NCI-H2171 treated with DMSO at 0.1 percent for 48 hours (cell line): ENCODE results near the gene CCDC91.
"Not testable (repeated sequence)": the region's sequence is repeated elsewhere in the genome, so short reads cannot be mapped to it uniquely, and the experiment has no call there.

Experiments used
- DNase-seq: peaks from one replicate; lab custom pipeline; 2025; lab: John Stamatoyannopoulos, UW

The CCDC91 gene

DNA sequence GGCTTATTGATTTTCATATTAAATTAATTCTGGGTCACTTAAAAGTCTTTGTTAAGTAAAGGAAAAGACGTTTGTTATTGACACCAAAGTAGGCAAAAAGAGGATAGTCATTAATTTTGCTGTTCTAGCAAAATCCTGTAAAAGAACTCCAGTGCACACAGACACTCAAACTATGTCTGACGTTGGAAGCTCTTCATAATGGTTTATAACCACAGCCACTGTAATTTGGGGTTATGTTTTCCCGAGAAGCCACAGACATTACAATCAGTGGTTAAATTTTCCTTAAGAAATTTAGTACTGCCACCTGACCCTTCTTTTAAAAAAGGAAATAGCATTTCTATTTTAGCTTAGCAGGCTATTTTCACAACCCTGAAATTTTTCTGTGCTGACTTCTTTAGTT, 267.5 kb downstream of the CCDC91 start:
- no peak for DNase-seq

DNA sequence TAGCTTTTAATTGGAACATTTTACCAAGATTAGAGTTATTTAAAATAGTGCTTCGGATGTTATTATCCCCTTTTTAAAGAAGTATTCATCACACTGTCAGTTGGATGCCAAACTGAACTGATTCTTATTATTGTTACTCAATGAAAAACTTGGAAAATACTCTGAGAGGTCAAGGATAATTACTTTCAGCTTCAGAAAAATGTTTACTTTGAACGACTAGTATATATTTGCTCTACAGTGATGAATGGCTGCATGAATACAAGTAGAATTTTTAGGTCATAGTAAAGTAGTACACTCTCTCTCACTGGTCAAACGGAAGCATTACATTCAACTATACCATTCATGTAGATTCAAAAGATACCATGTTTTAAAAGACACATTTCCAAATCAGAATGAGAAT, 269.2 kb downstream of the CCDC91 start:
- no peak for DNase-seq

DNA sequence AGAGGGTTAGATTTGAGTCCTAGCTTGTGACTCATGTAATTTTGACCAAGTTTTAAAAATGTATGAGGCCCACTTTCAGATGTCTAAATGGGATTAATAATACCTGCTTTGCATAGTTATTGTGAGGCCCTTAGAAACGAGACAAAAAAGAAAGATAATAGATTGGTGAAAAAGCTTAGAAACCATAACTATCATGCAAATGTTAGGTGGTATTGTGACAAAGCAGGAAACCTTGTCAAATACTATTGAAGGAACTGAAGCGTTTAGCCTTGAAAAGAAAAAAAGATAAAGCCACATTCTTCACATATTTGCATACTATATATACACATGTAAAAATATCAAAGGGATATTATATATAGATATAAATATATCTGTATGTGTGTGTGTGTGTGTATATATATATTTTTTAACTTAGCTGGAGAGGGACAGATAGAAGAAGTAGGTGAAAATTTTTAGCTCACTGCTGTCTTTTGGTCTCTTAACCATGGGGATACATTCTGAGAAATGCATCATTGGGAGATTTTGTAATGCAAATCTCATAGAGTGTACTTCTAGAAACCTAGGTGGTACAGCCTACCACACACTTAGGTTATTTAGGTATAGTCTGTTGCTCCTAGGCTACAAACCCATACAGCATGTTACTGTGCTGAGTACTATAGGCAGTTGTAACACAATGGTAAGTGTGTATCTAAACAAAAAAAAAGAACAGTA, 270.3 kb downstream of the CCDC91 start:
- no peak for DNase-seq

- no peak for DNase-seq
These were observed 273.1 kb downstream of the CCDC91 start for GRCh38 chr12:28463396-28463795.

GRCh38 chr12:28471762-28472161, 281.5 kb downstream of the CCDC91 start:
- DNase-seq, result not testable (repeated sequence)

DNA sequence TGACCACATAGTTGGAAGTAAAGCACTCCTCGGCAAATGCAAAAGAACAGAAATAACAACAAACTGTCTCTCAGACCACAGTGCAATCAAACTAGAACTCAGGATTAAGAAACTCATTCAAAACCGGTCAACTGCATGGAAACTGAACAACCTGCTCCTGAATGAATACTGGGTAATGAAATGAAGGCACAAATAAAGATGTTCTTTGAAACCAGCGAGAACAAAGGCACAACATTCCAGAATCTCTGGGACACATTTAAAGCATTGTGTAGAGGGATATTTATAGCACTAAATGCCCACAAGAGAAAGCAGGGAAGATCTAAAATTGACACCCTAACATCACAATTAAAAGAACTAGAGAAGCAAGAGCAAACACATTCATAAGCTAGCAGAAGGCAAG, 285.9 kb downstream of the CCDC91 start:
- not testable (repeated sequence) for DNase-seq

GRCh38 chr12:28479097-28479496, 288.8 kb downstream of the CCDC91 start:
- not testable (repeated sequence) for DNase-seq

DNA sequence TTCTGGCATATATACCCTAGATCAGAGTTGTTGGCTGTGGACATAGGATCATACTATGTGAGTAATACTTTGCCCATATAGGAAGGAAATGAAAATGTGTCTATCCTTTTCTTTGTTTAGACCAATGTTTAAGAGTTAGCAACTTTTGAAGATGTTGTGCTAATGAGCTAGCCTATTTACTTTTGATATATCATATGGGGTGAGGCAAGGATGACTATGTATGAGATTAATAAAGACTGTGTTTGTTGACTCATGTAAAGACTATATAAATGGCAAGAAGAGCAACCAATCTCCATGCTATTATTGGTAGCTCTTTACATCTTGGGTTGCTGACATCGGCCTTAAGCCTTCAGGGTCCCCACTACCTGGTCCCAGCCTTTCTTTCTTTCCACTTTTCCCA, 289.4 kb downstream of the CCDC91 start:
- DNase-seq, result no peak

DNA sequence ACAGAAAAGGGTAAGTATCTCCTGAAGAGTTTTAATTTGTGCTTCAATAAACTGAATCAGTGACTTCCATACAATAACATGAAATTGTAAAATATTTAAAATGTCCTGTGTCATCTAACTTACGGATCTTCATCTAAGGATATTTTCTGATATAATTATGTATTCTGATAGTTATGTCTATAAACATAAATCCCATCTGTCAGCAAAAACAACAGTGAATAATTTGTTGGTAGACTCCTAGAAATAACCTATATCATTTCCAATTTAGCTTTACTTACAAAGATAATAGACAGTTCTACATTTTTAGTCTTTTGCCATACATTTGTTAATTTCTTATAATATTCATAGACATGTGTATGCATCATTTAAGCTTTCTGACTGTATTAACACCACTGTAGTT, 293.9 kb downstream of the CCDC91 start:
- DNase-seq, result no peak

DNA sequence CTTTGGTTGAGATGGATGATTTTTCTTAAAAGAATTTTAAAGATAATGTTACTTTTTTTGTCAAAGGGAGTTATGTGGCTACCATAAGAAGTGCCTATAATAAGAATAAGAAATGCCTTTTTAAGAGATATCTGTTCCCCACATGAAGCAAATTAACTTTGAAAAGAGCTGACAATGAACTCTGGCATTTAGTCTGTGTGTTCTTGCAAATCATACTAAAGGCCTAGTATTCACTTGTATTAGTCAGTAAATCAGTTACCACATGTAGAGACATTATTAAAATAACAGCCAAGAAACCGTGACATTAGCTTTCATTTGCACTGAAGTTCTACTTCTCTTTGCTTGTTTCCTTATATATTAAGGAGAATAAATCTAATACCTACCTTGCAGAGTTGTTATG, 296.3 kb downstream of the CCDC91 start:
- DNase-seq, result no peak

GRCh38 chr12:28489246-28489645, 299.0 kb downstream of the CCDC91 start:
- no peak for DNase-seq

GRCh38 chr12:28497889-28498411, 307.7 kb downstream of the CCDC91 start:
- DNase-seq, result no peak

GRCh38 chr12:28498850-28499249, 308.6 kb downstream of the CCDC91 start:
- DNase-seq, result no peak

DNA sequence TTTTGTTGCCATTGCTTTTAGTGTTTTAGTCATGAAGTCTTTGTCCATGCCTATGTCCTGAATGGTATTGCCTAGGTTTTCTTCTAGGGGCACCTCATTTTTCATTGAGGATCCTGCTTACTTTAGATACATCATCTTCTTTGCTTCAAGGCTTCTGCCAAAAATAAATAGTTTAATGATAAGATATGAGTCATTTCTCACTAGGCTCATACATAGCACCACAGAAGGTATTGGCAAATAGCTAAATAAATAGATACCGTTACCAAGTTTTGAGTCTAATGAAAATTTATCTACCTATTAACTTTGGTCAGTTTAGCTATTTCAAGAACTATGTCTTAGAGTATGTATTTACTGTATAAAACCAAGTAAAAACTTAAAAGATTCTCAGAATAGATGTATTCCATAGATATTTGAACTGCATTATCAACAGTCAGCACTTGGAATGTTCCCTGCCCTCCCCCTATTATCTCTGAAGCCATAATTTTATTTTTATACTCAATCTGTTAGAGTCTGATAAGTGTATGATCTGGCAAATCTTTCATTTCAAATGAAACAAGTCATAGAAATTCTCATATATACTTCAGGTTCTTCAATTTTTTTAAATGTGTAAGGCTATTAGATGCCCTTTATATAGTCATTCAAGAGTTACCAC, 310.2 kb downstream of the CCDC91 start:
- DNase-seq, result no peak

GRCh38 chr12:28506271-28506670, 316.0 kb downstream of the CCDC91 start:
- DNase-seq, result no peak

- DNase-seq, result peak; percentile 72
These were observed 316.8 kb downstream of the CCDC91 start for GRCh38 chr12:28507033-28507432.

- no peak for DNase-seq
These were observed 317.6 kb downstream of the CCDC91 start for GRCh38 chr12:28507867-28508266.

DNA sequence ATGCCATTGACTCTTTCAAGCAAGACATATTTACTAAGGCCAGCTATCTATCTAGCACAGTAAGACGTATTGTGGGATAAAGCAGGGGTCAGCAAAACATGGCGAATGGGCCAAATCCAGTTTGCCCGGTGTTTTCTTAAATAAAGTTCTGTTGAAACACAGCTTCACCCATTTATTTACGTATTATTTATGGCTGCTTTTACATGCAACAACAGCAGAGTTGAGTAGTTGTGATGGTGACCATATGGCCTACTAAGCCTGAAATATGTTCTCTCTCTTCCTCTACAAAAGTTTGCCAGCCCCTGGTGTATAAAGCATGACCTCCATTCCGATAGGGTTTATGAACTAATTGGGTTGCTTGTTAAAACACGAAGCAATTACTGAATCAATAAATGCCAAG, 322.1 kb downstream of the CCDC91 start:
- no peak for DNase-seq

- DNase-seq, result no peak
These were observed 322.6 kb downstream of the CCDC91 start for GRCh38 chr12:28512876-28513275.

GRCh38 chr12:28513983-28514382, 323.7 kb downstream of the CCDC91 start:
- no peak for DNase-seq

- DNase-seq, result peak; percentile 83
These were observed 326.8 kb downstream of the CCDC91 start for GRCh38 chr12:28517101-28517500.

- peak; percentile 63 for DNase-seq
These were observed 337.5 kb downstream of the CCDC91 start for GRCh38 chr12:28527631-28528249.

- no peak for DNase-seq
These were observed 345.0 kb downstream of the CCDC91 start for GRCh38 chr12:28535216-28535615.
